GM18499 (cell line): ENCODE measurements around the gene ERG.

Source experiments
- ATAC-seq: cut with Tn5 transposase; IDR thresholded peaks from one replicate; pipeline ENCODE4 v1.9.1; 2021; ENCODE audit warnings: moderate number of reproducible peaks; ENCODE audit not compliant: insufficient read depth, unreplicated experiment

The ERG gene, protein sequence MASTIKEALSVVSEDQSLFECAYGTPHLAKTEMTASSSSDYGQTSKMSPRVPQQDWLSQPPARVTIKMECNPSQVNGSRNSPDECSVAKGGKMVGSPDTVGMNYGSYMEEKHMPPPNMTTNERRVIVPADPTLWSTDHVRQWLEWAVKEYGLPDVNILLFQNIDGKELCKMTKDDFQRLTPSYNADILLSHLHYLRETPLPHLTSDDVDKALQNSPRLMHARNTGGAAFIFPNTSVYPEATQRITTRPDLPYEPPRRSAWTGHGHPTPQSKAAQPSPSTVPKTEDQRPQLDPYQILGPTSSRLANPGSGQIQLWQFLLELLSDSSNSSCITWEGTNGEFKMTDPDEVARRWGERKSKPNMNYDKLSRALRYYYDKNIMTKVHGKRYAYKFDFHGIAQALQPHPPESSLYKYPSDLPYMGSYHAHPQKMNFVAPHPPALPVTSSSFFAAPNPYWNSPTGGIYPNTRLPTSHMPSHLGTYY

GRCh38 chr21:38498057-38498833, at the start of gene ERG:
Gene ERG (minus strand): TSS chr21:38498477. CDS start chr21:38498380, 97 bp downstream.
- ATAC-seq: no peak

DNA sequence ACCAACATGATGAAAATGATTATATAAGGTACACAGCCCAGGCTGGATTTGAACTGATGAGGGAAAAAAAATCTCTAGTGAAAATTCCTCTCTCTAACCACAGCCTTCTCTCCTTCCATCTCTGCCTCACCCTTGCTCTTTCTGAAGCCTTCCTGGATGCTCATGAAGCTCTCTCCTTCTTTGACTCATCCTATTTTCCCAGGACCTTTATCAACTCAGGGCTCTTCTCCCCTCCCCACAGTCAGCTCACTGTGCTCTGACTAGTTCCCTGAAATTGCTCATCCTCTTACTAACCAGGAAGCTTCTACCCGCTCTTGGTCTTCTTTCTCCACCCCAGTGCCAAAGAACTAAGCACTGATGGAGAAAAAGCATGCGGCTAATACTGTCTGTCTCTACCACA, 46.4 kb upstream of the ERG start:
- ATAC-seq: no peak

DNA sequence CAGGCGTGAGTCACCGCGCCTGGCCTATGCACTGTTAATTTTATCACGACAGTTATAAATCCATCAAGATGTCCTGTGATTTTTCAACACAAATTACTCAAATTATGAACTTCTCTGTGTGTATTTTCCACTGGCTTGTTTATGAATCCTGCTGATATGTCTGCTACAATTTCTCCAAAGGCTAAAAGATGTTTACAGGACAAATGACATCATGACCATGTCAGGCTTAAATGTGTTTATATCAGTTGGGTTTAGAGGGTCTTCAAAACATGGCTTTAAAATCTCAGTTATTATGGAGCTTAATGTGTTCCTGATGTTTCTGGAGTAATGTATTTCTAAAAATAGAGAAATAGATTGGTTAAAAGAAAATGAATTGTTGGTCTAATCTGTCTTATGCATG, 44.0 kb upstream of the ERG start:
- ATAC-seq: no peak

- no peak for ATAC-seq
These were observed 40.1 kb upstream of the ERG start for GRCh38 chr21:38538353-38538752.

DNA sequence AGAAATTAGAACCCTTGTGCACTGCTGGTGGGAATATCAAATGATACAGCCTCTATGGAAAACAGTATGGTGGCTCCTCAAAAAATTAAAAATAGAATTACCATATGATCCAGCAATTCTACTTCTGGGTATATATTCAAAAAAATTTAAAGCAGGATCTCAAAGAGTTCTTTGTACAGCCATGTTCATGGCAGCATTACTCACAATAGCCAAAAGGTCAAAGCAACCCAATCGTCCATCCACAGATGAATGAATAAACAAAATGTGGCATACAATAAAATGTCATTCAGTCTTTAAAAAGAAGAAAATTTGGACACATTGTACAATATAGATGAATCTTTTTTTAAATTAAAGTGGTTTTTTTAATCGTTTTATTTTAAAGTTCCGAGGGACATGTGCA, 36.3 kb upstream of the ERG start:
- no peak for ATAC-seq

DNA sequence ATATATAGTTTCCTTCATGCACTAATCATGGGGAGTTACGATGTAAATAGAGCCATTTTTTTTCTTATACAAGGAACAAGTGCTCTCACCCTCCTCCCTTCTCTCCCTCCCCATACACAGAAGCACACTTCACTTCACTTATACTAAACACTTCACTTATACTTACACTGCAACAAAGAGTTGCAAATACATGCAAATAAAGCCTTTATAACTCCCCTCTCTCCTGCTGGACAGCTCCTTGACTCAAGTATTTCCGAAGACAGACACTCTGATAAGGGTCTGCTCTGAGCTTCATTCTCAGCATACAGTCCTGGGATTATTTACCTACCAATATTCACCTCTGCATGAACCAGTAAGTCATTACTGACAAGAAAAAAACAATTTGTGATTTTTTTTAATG, 35.6 kb upstream of the ERG start:
- ATAC-seq: no peak

- ATAC-seq: no peak
These were observed 33.3 kb upstream of the ERG start for GRCh38 chr21:38531591-38531990.

- no peak for ATAC-seq
These were observed 32.8 kb upstream of the ERG start for GRCh38 chr21:38531039-38531541.

- no peak for ATAC-seq
These were observed 29.5 kb upstream of the ERG start for GRCh38 chr21:38527737-38528136.

DNA sequence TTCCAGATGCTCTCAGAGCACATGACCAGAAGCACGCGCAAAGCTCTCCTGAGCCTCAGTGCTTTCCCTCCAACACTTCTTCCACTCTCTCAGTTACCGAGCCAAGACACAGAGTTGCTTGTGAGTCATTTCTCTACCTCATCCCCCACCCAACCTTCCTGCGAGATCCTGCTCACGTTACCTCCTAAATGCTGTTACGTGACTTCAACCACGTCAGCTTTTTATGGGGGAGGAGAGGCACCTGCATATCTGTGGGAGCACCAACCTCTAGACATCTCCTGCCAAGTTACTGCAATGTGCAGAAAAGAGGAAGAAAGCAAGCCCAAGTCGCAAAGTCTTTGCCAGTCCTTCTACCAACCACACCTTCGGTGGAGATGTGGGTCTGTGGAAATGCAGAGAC, 27.2 kb upstream of the ERG start:
- ATAC-seq: no peak

GRCh38 chr21:38524168-38525153, 26.2 kb upstream of the ERG start:
- no peak for ATAC-seq

- ATAC-seq: no peak
These were observed 22.2 kb upstream of the ERG start for GRCh38 chr21:38520511-38520910.

DNA sequence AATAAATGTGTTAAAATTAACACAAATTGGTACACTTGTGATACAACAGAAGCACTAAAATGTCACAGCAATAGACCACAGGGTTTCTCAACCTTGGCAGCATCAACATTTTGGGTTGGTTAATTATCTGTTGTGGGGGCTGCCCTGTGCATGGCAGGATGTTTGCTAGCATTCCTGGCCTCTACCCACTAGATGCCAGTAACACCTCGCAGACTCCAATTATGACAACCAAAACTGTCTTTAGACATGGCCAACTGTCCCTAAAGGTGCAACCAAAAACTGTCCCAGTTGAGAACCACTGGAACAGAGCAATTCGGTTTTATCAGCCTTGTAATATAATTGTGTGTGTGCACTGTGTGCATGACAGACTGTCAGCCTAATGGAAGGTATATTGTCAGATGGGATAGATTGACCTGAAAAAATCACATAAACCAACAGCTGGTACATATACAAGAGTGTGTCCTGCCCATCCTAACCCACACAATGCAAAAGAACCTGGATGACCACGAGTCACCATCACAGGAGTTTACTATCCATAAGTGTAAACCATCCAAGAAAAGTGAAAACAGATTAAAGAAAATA, 13.5 kb upstream of the ERG start:
- no peak for ATAC-seq

GRCh38 chr21:38511198-38511597, 12.9 kb upstream of the ERG start:
- ATAC-seq: no peak

- ATAC-seq: no peak
These were observed 9.2 kb upstream of the ERG start for GRCh38 chr21:38507374-38507942.

GRCh38 chr21:38506661-38507281, 8.5 kb upstream of the ERG start:
- no peak for ATAC-seq

- no peak for ATAC-seq
These were observed 7.6 kb upstream of the ERG start for GRCh38 chr21:38505654-38506523.

GRCh38 chr21:38504066-38504465, 5.8 kb upstream of the ERG start:
- ATAC-seq: no peak
